ENCODE data around the gene SRGAP3.

Gene SRGAP3

GRCh38 chr3:8963137-8963853 is 286.2 kb downstream of the SRGAP3 start, which contains the start of gene RAD18:
RAD18 (minus strand) TSS chr3:8963472; CDS start chr3:8963385, 87 bp downstream.
- peak within 1 kb of the TSS; percentile 75 for H3K4me3 ChIP-seq (ENCODE audit: low read length)
- H3K9ac ChIP-seq (ENCODE audit: low read length) = peak within 1 kb of the TSS; percentile 68
- peaks cover 50% of the 10 kb centered on the region for H3K4me1 ChIP-seq (ENCODE audit: control insufficient read depth, insufficient read depth, low read length)
- H3K9me3 ChIP-seq (ENCODE audit: control insufficient read depth, low read length) = no peaks in the 10 kb centered on the region
- no peaks in the 10 kb centered on the region for H3K36me3 ChIP-seq (ENCODE audit: control insufficient read depth, insufficient read depth, low read length)
- no peaks in the 10 kb centered on the region for H3K27me3 ChIP-seq (ENCODE audit: control insufficient read depth, insufficient read depth, low read length)

GRCh38 chr3:8962226-8962861 is 287.1 kb downstream of the SRGAP3 start:
- H3K9ac ChIP-seq (ENCODE audit: low read length) = peak overlapping the region; percentile 68
- peak overlapping the region; percentile 75 for H3K4me3 ChIP-seq (ENCODE audit: low read length)
- no peaks in the 10 kb centered on the region for H3K27me3 ChIP-seq (ENCODE audit: control insufficient read depth, insufficient read depth, low read length)
- H3K9me3 ChIP-seq (ENCODE audit: control insufficient read depth, low read length) = no peaks in the 10 kb centered on the region
- no peaks in the 10 kb centered on the region for H3K36me3 ChIP-seq (ENCODE audit: control insufficient read depth, insufficient read depth, low read length)
- peaks cover 41% of the 10 kb centered on the region for H3K4me1 ChIP-seq (ENCODE audit: control insufficient read depth, insufficient read depth, low read length)

- H3K4me3 ChIP-seq (ENCODE audit: low read length) = no peak overlapping the region
- H3K9me3 ChIP-seq (ENCODE audit: control insufficient read depth, low read length) = no peaks in the 10 kb centered on the region
- H3K27me3 ChIP-seq (ENCODE audit: control insufficient read depth, insufficient read depth, low read length) = no peaks in the 10 kb centered on the region
- H3K36me3 ChIP-seq (ENCODE audit: control insufficient read depth, insufficient read depth, low read length) = no peaks in the 10 kb centered on the region
- peaks cover 19% of the 10 kb centered on the region for H3K4me1 ChIP-seq (ENCODE audit: control insufficient read depth, insufficient read depth, low read length)
- no peak overlapping the region for H3K9ac ChIP-seq (ENCODE audit: low read length)
These were observed 289.8 kb downstream of the SRGAP3 start for GRCh38 chr3:8959668-8960067.

- no peaks in the 10 kb centered on the region for H3K4me1 ChIP-seq (ENCODE audit: control insufficient read depth, insufficient read depth, low read length)
- H3K27me3 ChIP-seq (ENCODE audit: control insufficient read depth, insufficient read depth, low read length) = no peaks in the 10 kb centered on the region
- no peaks in the 10 kb centered on the region for H3K9me3 ChIP-seq (ENCODE audit: control insufficient read depth, low read length)
- no peak overlapping the region for H3K9ac ChIP-seq (ENCODE audit: low read length)
- H3K36me3 ChIP-seq (ENCODE audit: control insufficient read depth, insufficient read depth, low read length) = no peaks in the 10 kb centered on the region
- no peak overlapping the region for H3K4me3 ChIP-seq (ENCODE audit: low read length)
These were observed 294.3 kb downstream of the SRGAP3 start for GRCh38 chr3:8954938-8955763.

GRCh38 chr3:8953313-8953712 is 296.1 kb downstream of the SRGAP3 start:
- Histone ChIP-seq H3K9ac (ENCODE audit: low read length) (no peak overlapping the region), H3K4me3 (ENCODE audit: low read length) (no peak overlapping the region), H3K36me3 (ENCODE audit: control insufficient read depth, insufficient read depth, low read length) (no peaks in the 10 kb centered on the region)

GRCh38 chr3:8952130-8952529 is 297.3 kb downstream of the SRGAP3 start:
- Histone ChIP-seq H3K9ac (ENCODE audit: low read length) (no peak overlapping the region), H3K4me3 (ENCODE audit: low read length) (no peak overlapping the region), H3K36me3 (ENCODE audit: control insufficient read depth, insufficient read depth, low read length) (peaks cover 5% of the 10 kb centered on the region), H3K4me1 (ENCODE audit: control insufficient read depth, insufficient read depth, low read length) (no peaks in the 10 kb centered on the region), H3K9me3 (ENCODE audit: control insufficient read depth, low read length) (no peaks in the 10 kb centered on the region), H3K27me3 (ENCODE audit: control insufficient read depth, insufficient read depth, low read length) (no peaks in the 10 kb centered on the region)

More at GRCh38 chr3:8953313-8953712, 296.1 kb downstream of the SRGAP3 start:
- Histone ChIP-seq H3K27me3 (ENCODE audit: control insufficient read depth, insufficient read depth, low read length) (no peaks in the 10 kb centered on the region), H3K4me1 (ENCODE audit: control insufficient read depth, insufficient read depth, low read length) (no peaks in the 10 kb centered on the region), H3K9me3 (ENCODE audit: control insufficient read depth, low read length) (no peaks in the 10 kb centered on the region)

- no peak overlapping the region for H3K9ac ChIP-seq (ENCODE audit: low read length)
- no peaks in the 10 kb centered on the region for H3K9me3 ChIP-seq (ENCODE audit: control insufficient read depth, low read length)
- no peaks in the 10 kb centered on the region for H3K4me1 ChIP-seq (ENCODE audit: control insufficient read depth, insufficient read depth, low read length)
- H3K4me3 ChIP-seq (ENCODE audit: low read length) = no peak overlapping the region
- H3K27me3 ChIP-seq (ENCODE audit: control insufficient read depth, insufficient read depth, low read length) = no peaks in the 10 kb centered on the region
- H3K36me3 ChIP-seq (ENCODE audit: control insufficient read depth, insufficient read depth, low read length) = peaks cover 5% of the 10 kb centered on the region
These were observed 303.4 kb downstream of the SRGAP3 start for GRCh38 chr3:8945890-8946600.

- no peaks in the 10 kb centered on the region for H3K4me1 ChIP-seq (ENCODE audit: control insufficient read depth, insufficient read depth, low read length)
- H3K4me3 ChIP-seq (ENCODE audit: low read length) = no peak overlapping the region
- no peaks in the 10 kb centered on the region for H3K9me3 ChIP-seq (ENCODE audit: control insufficient read depth, low read length)
- H3K36me3 ChIP-seq (ENCODE audit: control insufficient read depth, insufficient read depth, low read length) = peaks cover 5% of the 10 kb centered on the region
- H3K9ac ChIP-seq (ENCODE audit: low read length) = no peak overlapping the region
- H3K27me3 ChIP-seq (ENCODE audit: control insufficient read depth, insufficient read depth, low read length) = no peaks in the 10 kb centered on the region
These were observed 306.5 kb downstream of the SRGAP3 start for GRCh38 chr3:8942746-8943488.

- H3K9ac ChIP-seq (ENCODE audit: low read length) = no peak overlapping the region
- no peaks in the 10 kb centered on the region for H3K36me3 ChIP-seq (ENCODE audit: control insufficient read depth, insufficient read depth, low read length)
- H3K27me3 ChIP-seq (ENCODE audit: control insufficient read depth, insufficient read depth, low read length) = no peaks in the 10 kb centered on the region
- H3K9me3 ChIP-seq (ENCODE audit: control insufficient read depth, low read length) = no peaks in the 10 kb centered on the region
- no peaks in the 10 kb centered on the region for H3K4me1 ChIP-seq (ENCODE audit: control insufficient read depth, insufficient read depth, low read length)
- no peak overlapping the region for H3K4me3 ChIP-seq (ENCODE audit: low read length)
These were observed 307.3 kb downstream of the SRGAP3 start for GRCh38 chr3:8942115-8942514.

- no peak overlapping the region for H3K4me3 ChIP-seq (ENCODE audit: low read length)
- no peaks in the 10 kb centered on the region for H3K36me3 ChIP-seq (ENCODE audit: control insufficient read depth, insufficient read depth, low read length)
- no peaks in the 10 kb centered on the region for H3K4me1 ChIP-seq (ENCODE audit: control insufficient read depth, insufficient read depth, low read length)
- H3K9ac ChIP-seq (ENCODE audit: low read length) = no peak overlapping the region
- H3K27me3 ChIP-seq (ENCODE audit: control insufficient read depth, insufficient read depth, low read length) = no peaks in the 10 kb centered on the region
- H3K9me3 ChIP-seq (ENCODE audit: control insufficient read depth, low read length) = no peaks in the 10 kb centered on the region
These were observed 311.4 kb downstream of the SRGAP3 start for GRCh38 chr3:8938021-8938420.

All from mucosa of stomach (tissue), 1 donor.